SK-N-MC (cell line): ENCODE measurements around the gene H2BK1.

Experiments
- EZH2 ChIP-seq: fragments of 200-600 bp; sonication (generic); IDR thresholded peaks from one replicate; pipeline ENCODE4 v1.6.1; 2017; ENCODE audit warnings: antibody characterized with exemption
- FOXP2 ChIP-seq: optimal IDR thresholded peaks from 2 replicates; pipeline ENCODE3; 2011; ENCODE audit warnings: mild to moderate bottlenecking, moderate library complexity; ENCODE audit not compliant: insufficient read depth; ENCODE audit errors: extremely low read length, control extremely low read depth
- POLR2AphosphoS5 ChIP-seq: IDR thresholded peaks from 2 replicates; pipeline ENCODE4 v1.6.1; 2012; ENCODE audit warnings: mild to moderate bottlenecking, low read depth, low read length, borderline replicate concordance

GRCh38 chr7:151185762-151186639 is 24.3 kb downstream of the H2BK1 start:
- TF ChIP-seq POLR2AphosphoS5 (no peak), EZH2 (no peak), FOXP2 (no peak)
